H9 (cell line): Measurements from ENCODE around the gene NPRL2. TPM values are rescaled to one million over a fixed set of nuclear protein-coding genes. Genes with fewer than 3 reads are reported as not detected.

Experiments used
- DNase-seq: peaks from one replicate; pipeline ENCODE4 v3.0.0-alpha.2; 2017
- H2AFZ ChIP-seq: one replicate; pipeline ENCODE4 v1.6.1; 2013; ENCODE audit warnings: mild to moderate bottlenecking, low read length, control low read depth, moderate library complexity
- H2AK5ac ChIP-seq: 2 replicates; pipeline ENCODE4 v1.6.1; 2013; ENCODE audit warnings: low read length, control low read depth, mixed read lengths; ENCODE audit not compliant: insufficient read length
- H2BK120ac ChIP-seq: one replicate; pipeline ENCODE4 v1.6.1; 2013; ENCODE audit warnings: low read depth, mild to moderate bottlenecking, low read length, control low read depth, inconsistent platforms; ENCODE audit not compliant: poor library complexity, severe bottlenecking
- H2BK12ac ChIP-seq: 2 replicates; pipeline ENCODE4 v1.6.1; 2013; ENCODE audit warnings: low read length, control low read depth, mixed read lengths, low read depth; ENCODE audit not compliant: insufficient read length
- H2BK15ac ChIP-seq: 2 replicates; pipeline ENCODE4 v1.6.1; 2013; ENCODE audit warnings: low read depth, low read length, control low read depth
- H2BK20ac ChIP-seq: one replicate; pipeline ENCODE4 v1.6.1; 2013; ENCODE audit warnings: low read depth, mild to moderate bottlenecking, low read length, control low read depth, inconsistent platforms; ENCODE audit not compliant: poor library complexity, severe bottlenecking
- H2BK5ac ChIP-seq: 2 replicates; pipeline ENCODE4 v1.6.1; 2013; ENCODE audit warnings: low read length, control low read depth, mixed read lengths; ENCODE audit not compliant: insufficient read length
- H3K14ac ChIP-seq: 2 replicates; pipeline ENCODE4 v1.6.1; 2013; ENCODE audit warnings: low read length, control low read depth; ENCODE audit not compliant: insufficient read depth
- H3K18ac ChIP-seq: 2 replicates; pipeline ENCODE4 v1.6.1; 2013; ENCODE audit warnings: low read depth, mild to moderate bottlenecking, mixed read lengths, low read length, control low read depth; ENCODE audit not compliant: insufficient read length
- H3K23ac ChIP-seq: 2 replicates; pipeline ENCODE4 v1.6.1; 2013; ENCODE audit warnings: low read length, control low read depth, mixed read lengths, low read depth; ENCODE audit not compliant: insufficient read length
- H3K23me2 ChIP-seq: 2 replicates; pipeline ENCODE4 v1.6.1; 2013; ENCODE audit warnings: low read depth, mild to moderate bottlenecking, mixed read lengths, low read length, control low read depth; ENCODE audit not compliant: insufficient read length, poor library complexity, severe bottlenecking
- H3K27ac ChIP-seq: 2 replicates; pipeline ENCODE4 v1.5.1; 2013; ENCODE audit warnings: low read length, control low read depth, mixed read lengths, low read depth; ENCODE audit not compliant: insufficient read length
- H3K27me3 ChIP-seq: 2 replicates; pipeline ENCODE4 v1.6.1; 2013; ENCODE audit warnings: low read length, control low read depth, inconsistent platforms; ENCODE audit not compliant: insufficient read depth
- H3K4ac ChIP-seq: 2 replicates; pipeline ENCODE4 v1.6.1; 2013; ENCODE audit warnings: low read depth, mild to moderate bottlenecking, control low read depth, inconsistent platforms, low read length, moderate library complexity
- H3K4me1 ChIP-seq: 2 replicates; pipeline ENCODE4 v1.6.1; 2013; ENCODE audit warnings: low read length, control low read depth, inconsistent platforms; ENCODE audit not compliant: insufficient read depth
- H3K4me2 ChIP-seq: 2 replicates; pipeline ENCODE4 v1.6.1; 2013; ENCODE audit warnings: low read length, control low read depth, mixed read lengths; ENCODE audit not compliant: insufficient read length, insufficient read depth
- H3K56ac ChIP-seq: 2 replicates; pipeline ENCODE4 v1.6.1; 2013; ENCODE audit warnings: low read depth, mild to moderate bottlenecking, mixed read lengths, low read length, control low read depth; ENCODE audit not compliant: insufficient read length
- H3K79me1 ChIP-seq: 2 replicates; pipeline ENCODE4 v1.6.1; 2013; ENCODE audit warnings: low read depth, mild to moderate bottlenecking, moderate library complexity, low read length, control low read depth, inconsistent platforms; ENCODE audit not compliant: insufficient read depth, poor library complexity, severe bottlenecking
- H3K79me2 ChIP-seq: 2 replicates; pipeline ENCODE4 v1.6.1; 2013; ENCODE audit warnings: low read length, control low read depth, inconsistent platforms; ENCODE audit not compliant: insufficient read depth
- H3K9ac ChIP-seq: 2 replicates; pipeline ENCODE4 v1.6.1; 2013; ENCODE audit warnings: low read length, control low read depth, mixed read lengths; ENCODE audit not compliant: insufficient read length; ENCODE audit errors: extremely low read depth
- H3K9me3 ChIP-seq: one replicate; pipeline ENCODE4 v1.6.1; 2013; ENCODE audit warnings: low read depth, low read length, inconsistent platforms; ENCODE audit not compliant: control insufficient read depth
- H3T11ph ChIP-seq: one replicate; pipeline ENCODE4 v1.6.1; 2013; ENCODE audit warnings: mild to moderate bottlenecking, low read length, control low read depth, inconsistent platforms
- H4K20me1 ChIP-seq: one replicate; pipeline ENCODE4 v1.6.1; 2013; ENCODE audit not compliant: control insufficient read depth, insufficient read length, insufficient read depth
- H4K5ac ChIP-seq: 2 replicates; pipeline ENCODE4 v1.6.1; 2013; ENCODE audit warnings: low read depth, mild to moderate bottlenecking, mixed read lengths, low read length, control low read depth; ENCODE audit not compliant: insufficient read length
- H4K8ac ChIP-seq: replicated peaks from 2 replicates; pipeline ENCODE4 v1.6.1; 2013; ENCODE audit warnings: low read length, control low read depth, mixed read lengths, low read depth; ENCODE audit not compliant: insufficient read length
- H4K91ac ChIP-seq: 2 replicates; pipeline ENCODE4 v1.6.1; 2013; ENCODE audit warnings: low read depth, mild to moderate bottlenecking, moderate library complexity, mixed read lengths, low read length, control low read depth; ENCODE audit not compliant: insufficient read length
- H3K27ac Mint-ChIP-seq, 3 experiments: 2 replicates in 2 of 3; 3 replicates in 1 of 3; pipeline ENCODE4 v1.8.0; 2020 to 2021; ENCODE audit warnings: mixed read lengths in 3 of 3, mild to moderate bottlenecking in 1 of 3, moderate library complexity in 1 of 3
- H3K27me3 Mint-ChIP-seq: 2 replicates; pipeline ENCODE4 v1.8.0; 2021; ENCODE audit warnings: low read depth, mild to moderate bottlenecking, moderate library complexity, mixed read lengths
- H3K36me3 Mint-ChIP-seq, 3 experiments: 2 replicates in 2 of 3; 3 replicates in 1 of 3; pipeline ENCODE4 v1.8.0; 2020 to 2021; ENCODE audit warnings: low read depth in 3 of 3, mixed read lengths in 3 of 3; ENCODE audit not compliant: insufficient read depth in 1 of 3
- H3K4me1 Mint-ChIP-seq, 2 experiments: 2 replicates each; pipeline ENCODE4 v1.8.0; 2020; ENCODE audit warnings: mixed read lengths in 2 of 2
- H3K4me3 Mint-ChIP-seq, 2 experiments: 2 replicates in 1 of 2; 3 replicates in 1 of 2; pipeline ENCODE4 v1.8.0; 2020 to 2021; ENCODE audit warnings: mild to moderate bottlenecking in 2 of 2, mixed read lengths in 2 of 2, moderate library complexity in 1 of 2
- H3K9me3 Mint-ChIP-seq, 2 experiments: 2 replicates in 1 of 2; 3 replicates in 1 of 2; pipeline ENCODE4 v1.8.0; 2020; ENCODE audit warnings: mild to moderate bottlenecking in 2 of 2, mixed read lengths in 2 of 2, moderate library complexity in 1 of 2
- CTCF ChIP-seq: fragments of 200-600 bp; sonication (generic); conservative IDR thresholded peaks from 3 replicates; pipeline ENCODE4 v1.8.0; 2021; ENCODE audit warnings: antibody characterized with exemption, mild to moderate bottlenecking
- WGBS: extraction: QIAGEN DNeasy Blood & Tissue Kit; methylation state at CpG from one replicate; pipeline ENCODE4 v1.1.7; 2013; ENCODE audit warnings: missing lambda C conversion rate, low lambda C conversion rate, mixed read lengths; ENCODE audit not compliant: insufficient read length; ENCODE audit errors: extremely low coverage; 5-methylcytosine and 5-hydroxymethylcytosine counted together
- total RNA-seq: library from RNA; stranded (reverse); gene quantifications from 2 replicates; pipeline ENCODE4 v1.2.1, GENCODE V29; 2021

The NPRL2 gene
- total RNA-seq, 1 experiment from 2014 or later, result 23.4 TPM

DNA sequence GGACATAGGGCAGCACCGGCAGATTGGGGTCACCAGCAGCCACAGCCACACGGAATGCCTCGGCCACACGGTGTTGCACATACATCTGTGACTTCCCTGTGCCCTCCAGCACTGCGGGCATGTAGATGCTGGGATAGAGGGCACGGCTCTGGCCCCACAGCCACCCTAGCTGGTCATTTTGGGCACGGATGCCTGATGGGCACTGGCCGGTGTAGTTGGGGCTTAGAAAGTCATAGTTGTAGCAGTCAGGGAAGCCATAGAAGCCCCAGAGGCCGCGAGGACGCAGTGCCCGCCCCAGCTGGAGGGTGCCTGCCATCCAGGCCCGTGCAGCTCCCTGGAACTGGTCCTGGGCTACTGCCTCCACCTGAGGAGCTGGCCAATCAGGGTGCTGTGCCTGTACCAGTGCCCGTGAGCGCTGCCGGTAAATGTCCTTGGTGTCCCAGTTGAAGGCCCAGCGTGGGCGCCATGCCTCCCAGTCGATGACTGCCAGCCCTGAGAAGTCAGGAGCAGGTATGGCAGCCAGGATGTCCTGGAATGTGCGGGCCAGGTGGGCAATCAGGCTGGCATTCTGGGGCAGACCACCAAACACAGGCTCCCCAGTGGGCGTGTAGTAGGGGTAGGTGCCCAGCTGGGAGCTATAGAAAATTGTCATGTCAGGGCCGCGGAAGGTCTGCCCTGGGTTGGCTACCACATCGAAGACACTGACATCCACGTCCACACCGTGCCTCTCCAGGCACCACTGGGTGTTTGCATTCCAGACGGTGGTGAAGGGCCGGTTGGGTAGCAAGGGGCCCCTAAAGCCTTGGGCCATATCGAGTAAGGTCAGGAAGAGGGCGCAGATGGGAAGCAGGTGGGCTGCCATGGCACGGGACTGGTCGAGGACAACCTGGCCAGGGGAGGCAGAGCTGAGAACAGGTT, 48.2 kb downstream of the NPRL2 start:
- Histone ChIP-seq H2BK15ac (no peak overlapping the region), H3K4ac (no peak overlapping the region), H3T11ph (no peak overlapping the region), H3K23ac (no peak overlapping the region), H4K20me1 (no peaks in the 10 kb centered on the region), H2AK5ac (no peak overlapping the region), H3K9me3 (no peaks in the 10 kb centered on the region), H2BK5ac (no peak overlapping the region), H3K79me1 (no peaks in the 10 kb centered on the region), H3K27ac (no peak overlapping the region), H2AFZ (no peak overlapping the region), H4K91ac (no peak overlapping the region), H2BK12ac (no peak overlapping the region), H4K5ac (no peak overlapping the region), H3K4me1 (no peaks in the 10 kb centered on the region), H3K14ac (no peak overlapping the region), H3K56ac (no peak overlapping the region), H3K79me2 (no peaks in the 10 kb centered on the region), H3K18ac (no peak overlapping the region), H4K8ac (no peak overlapping the region), H3K23me2 (peaks cover 6% of the 10 kb centered on the region), H3K27me3 (no peaks in the 10 kb centered on the region), H3K9ac (no peak overlapping the region), H3K4me2 (no peak overlapping the region), H2BK20ac (no peak overlapping the region), H2BK120ac (no peak overlapping the region)
- no peak overlapping the region for H3K4me3 Mint-ChIP-seq
- H3K4me1 Mint-ChIP-seq, result peaks cover 25 to 27% of the 10 kb centered on the region in 2 experiments
- no peaks in the 10 kb centered on the region for H3K27me3 Mint-ChIP-seq
- H3K36me3 Mint-ChIP-seq, result peaks cover 0 to 2% (median 2%) of the 10 kb centered on the region in 3 experiments; a peak in 1 of 7 replicates
- H3K9me3 Mint-ChIP-seq, result peaks cover 8 to 17% of the 10 kb centered on the region in 2 experiments
- DNase-seq, result no peak
- WGBS, result no CpG with 5 or more reads among the region's 32 CpGs
- TF ChIP-seq CTCF, result no peak
- peak overlapping the region in 2 of 3 experiments; percentile 82 to 86; a peak in 4 of 7 replicates for H3K27ac Mint-ChIP-seq
